ENCODE results near the gene CLCNKA. TPM values are rescaled to one million over a fixed set of nuclear protein-coding genes. Genes with fewer than 3 reads are reported as not detected.

Gene CLCNKA
- total RNA-seq, 1 donor from 2014 or later: 1.6 TPM

GRCh38 chr1:16078925-16079656, 57.3 kb downstream of the CLCNKA start:
- Mint-ChIP-seq H3K4me1 (ENCODE audit: unreplicated experiment) (peaks cover 30% of the 10 kb centered on the region), H3K36me3 (no peaks in the 10 kb centered on the region), H3K27ac (peak overlapping the region; percentile 76), H3K27me3 (peaks cover 5% of the 10 kb centered on the region), H3K4me3 (no peak overlapping the region), H3K9me3 (no peaks in the 10 kb centered on the region)
- peak; percentile 94 for TF ChIP-seq CTCF (conservative IDR thresholded peaks at IDR 0.05)
- peak; percentile 85 for DNase-seq (ENCODE audit: extremely low spot score, unreplicated experiment)

GRCh38 chr1:16080422-16081150, 58.8 kb downstream of the CLCNKA start:
- DNase-seq (ENCODE audit: extremely low spot score, unreplicated experiment): no peak
- no peak overlapping the region for H3K4me3 Mint-ChIP-seq
- TF ChIP-seq CTCF (conservative IDR thresholded peaks at IDR 0.05): no peak
- no peak overlapping the region for H3K27ac Mint-ChIP-seq
- no peaks in the 10 kb centered on the region for H3K9me3 Mint-ChIP-seq
- peaks cover 25% of the 10 kb centered on the region for H3K4me1 Mint-ChIP-seq (ENCODE audit: unreplicated experiment)
- no peaks in the 10 kb centered on the region for H3K27me3 Mint-ChIP-seq
- no peaks in the 10 kb centered on the region for H3K36me3 Mint-ChIP-seq

- no peak overlapping the region for H3K27ac Mint-ChIP-seq
- no peak for DNase-seq (ENCODE audit: extremely low spot score, unreplicated experiment)
- H3K4me3 Mint-ChIP-seq: no peak overlapping the region
- H3K36me3 Mint-ChIP-seq: no peaks in the 10 kb centered on the region
- H3K4me1 Mint-ChIP-seq (ENCODE audit: unreplicated experiment): peaks cover 25% of the 10 kb centered on the region
- TF ChIP-seq CTCF (conservative IDR thresholded peaks at IDR 0.05): no peak
- H3K27me3 Mint-ChIP-seq: no peaks in the 10 kb centered on the region
- H3K9me3 Mint-ChIP-seq: no peaks in the 10 kb centered on the region
Observed at GRCh38 chr1:16081636-16082035, 59.8 kb downstream of the CLCNKA start.

GRCh38 chr1:16082283-16083038, 60.6 kb downstream of the CLCNKA start:
- Mint-ChIP-seq H3K4me3 (no peak overlapping the region), H3K36me3 (no peaks in the 10 kb centered on the region), H3K9me3 (no peaks in the 10 kb centered on the region), H3K27me3 (no peaks in the 10 kb centered on the region), H3K4me1 (ENCODE audit: unreplicated experiment) (peaks cover 20% of the 10 kb centered on the region), H3K27ac (peak overlapping the region; percentile 2)
- no peak for DNase-seq (ENCODE audit: extremely low spot score, unreplicated experiment)
- peak; percentile 89 for TF ChIP-seq CTCF (conservative IDR thresholded peaks at IDR 0.05)

- Mint-ChIP-seq H3K9me3 (no peaks in the 10 kb centered on the region), H3K27me3 (no peaks in the 10 kb centered on the region), H3K27ac (no peak overlapping the region), H3K4me1 (ENCODE audit: unreplicated experiment) (peaks cover 19% of the 10 kb centered on the region), H3K4me3 (no peak overlapping the region), H3K36me3 (no peaks in the 10 kb centered on the region)
- DNase-seq (ENCODE audit: extremely low spot score, unreplicated experiment): no peak
- no peak for TF ChIP-seq CTCF (conservative IDR thresholded peaks at IDR 0.05)
Observed at GRCh38 chr1:16083486-16083885, 61.6 kb downstream of the CLCNKA start.

Other genes with a start within 250 kb of the CLCNKA start
- gene UQCRHL, start 214.4 kb upstream of the CLCNKA start, total RNA-seq (ENCODE audit: low replicate concordance): 2.1 and 2.3 TPM in 2 replicates
- 66.5 and 79.4 TPM in 2 replicates for gene SPEN, start 174.3 kb upstream of the CLCNKA start, total RNA-seq (ENCODE audit: low replicate concordance)
- gene ZBTB17, start 45.9 kb upstream of the CLCNKA start, total RNA-seq (ENCODE audit: low replicate concordance): 27.8 and 42.2 TPM in 2 replicates
- gene SRARP, start 17.8 kb upstream of the CLCNKA start, total RNA-seq (ENCODE audit: low replicate concordance): not detected in 2 replicates
- 0.48 and 0.64 TPM in 2 replicates for gene HSPB7, start 4.0 kb upstream of the CLCNKA start, total RNA-seq (ENCODE audit: low replicate concordance)
- 0.95 and 1.6 TPM in 2 replicates for gene CLCNKB, start 21.7 kb downstream of the CLCNKA start, total RNA-seq (ENCODE audit: low replicate concordance)
- 1.4 and 3.1 TPM in 2 replicates for gene FAM131C, start 51.6 kb downstream of the CLCNKA start, total RNA-seq (ENCODE audit: low replicate concordance)
- 40.3 and 77.9 TPM in 2 replicates for gene EPHA2, start 134.0 kb downstream of the CLCNKA start, total RNA-seq (ENCODE audit: low replicate concordance)
- gene ARHGEF19, start 190.6 kb downstream of the CLCNKA start, total RNA-seq (ENCODE audit: low replicate concordance): 20.2 and 29.5 TPM in 2 replicates
- 11.1 and 12.9 TPM in 2 replicates for gene CPLANE2, start 215.1 kb downstream of the CLCNKA start, total RNA-seq (ENCODE audit: low replicate concordance)